GM12865 (cell line): ENCODE measurements around the gene APEX2.
"Not testable (repeated sequence)": the region's sequence is repeated elsewhere in the genome, so short reads cannot be mapped to it uniquely, and the experiment has no call there.

Experiments used
- DNase-seq: peaks from one replicate; pipeline ENCODE4 v3.0.0; 2010; ENCODE audit warnings: low read depth
- H3K4me3 ChIP-seq: 2 replicates; pipeline ENCODE4 v1.5.1; 2011; ENCODE audit warnings: mild to moderate bottlenecking, low read depth, low read length, control low read depth
- TF ChIP-seq, protein P1 (sequence below): IDR thresholded peaks from 2 replicates; pipeline ENCODE4 v1.5.1; 2011; ENCODE audit warnings: low read length, control low read depth, low read depth, inconsistent platforms; ENCODE audit not compliant: insufficient read depth; ENCODE audit errors: missing control alignments

APEX2 gene

DNA sequence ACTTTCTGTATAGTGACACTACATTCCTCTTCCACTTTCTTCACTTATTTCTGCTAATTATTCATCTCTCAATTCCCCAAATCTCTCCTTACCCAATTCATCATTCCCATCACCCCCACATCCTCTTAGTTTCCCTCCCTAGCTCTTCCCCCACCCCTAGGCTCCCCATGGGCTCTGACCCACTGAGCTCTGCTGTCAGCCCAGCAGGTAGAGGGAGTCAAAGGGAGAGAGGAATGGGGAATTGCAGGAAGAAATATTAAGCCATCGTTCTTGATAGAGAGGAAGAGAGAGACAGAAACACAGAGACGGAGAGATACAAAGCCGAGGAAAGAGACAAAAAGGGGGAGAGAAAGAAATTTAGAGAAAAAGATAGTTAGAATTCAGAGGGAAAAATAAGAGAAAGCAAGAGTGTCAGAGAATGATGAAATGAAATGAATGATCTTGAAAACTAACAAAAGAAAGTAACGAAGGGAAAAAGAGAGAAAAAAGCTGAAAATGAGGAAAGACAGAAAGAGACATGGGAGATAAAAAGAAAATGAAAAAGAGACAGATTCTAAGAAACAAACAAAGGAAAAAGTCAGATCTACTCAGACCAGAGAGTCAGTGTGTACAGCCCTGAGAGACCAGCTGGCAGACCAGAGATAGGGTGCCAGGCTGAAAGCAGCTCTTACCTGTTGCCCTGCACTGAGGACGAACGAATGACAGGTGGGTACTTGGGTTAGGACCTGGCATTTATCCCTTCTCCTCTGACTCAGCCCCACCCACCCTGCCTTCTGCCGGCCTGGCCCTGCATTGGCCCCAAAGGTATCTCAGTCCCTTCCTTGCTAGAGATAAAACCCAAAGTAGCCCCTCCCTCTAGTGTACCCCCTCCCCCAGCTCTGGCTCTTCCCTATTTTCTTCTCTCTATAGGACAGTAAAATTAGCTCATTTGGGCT, 30.4 kb downstream of the APEX2 start, which contains the start of gene ALAS2:
Gene ALAS2 (minus strand): TSS at position 707 of the 935 bp plus-strand sequence. CDS start 4,977 bp downstream, outside the sequence.
- TF ChIP-seq, protein P1, sequence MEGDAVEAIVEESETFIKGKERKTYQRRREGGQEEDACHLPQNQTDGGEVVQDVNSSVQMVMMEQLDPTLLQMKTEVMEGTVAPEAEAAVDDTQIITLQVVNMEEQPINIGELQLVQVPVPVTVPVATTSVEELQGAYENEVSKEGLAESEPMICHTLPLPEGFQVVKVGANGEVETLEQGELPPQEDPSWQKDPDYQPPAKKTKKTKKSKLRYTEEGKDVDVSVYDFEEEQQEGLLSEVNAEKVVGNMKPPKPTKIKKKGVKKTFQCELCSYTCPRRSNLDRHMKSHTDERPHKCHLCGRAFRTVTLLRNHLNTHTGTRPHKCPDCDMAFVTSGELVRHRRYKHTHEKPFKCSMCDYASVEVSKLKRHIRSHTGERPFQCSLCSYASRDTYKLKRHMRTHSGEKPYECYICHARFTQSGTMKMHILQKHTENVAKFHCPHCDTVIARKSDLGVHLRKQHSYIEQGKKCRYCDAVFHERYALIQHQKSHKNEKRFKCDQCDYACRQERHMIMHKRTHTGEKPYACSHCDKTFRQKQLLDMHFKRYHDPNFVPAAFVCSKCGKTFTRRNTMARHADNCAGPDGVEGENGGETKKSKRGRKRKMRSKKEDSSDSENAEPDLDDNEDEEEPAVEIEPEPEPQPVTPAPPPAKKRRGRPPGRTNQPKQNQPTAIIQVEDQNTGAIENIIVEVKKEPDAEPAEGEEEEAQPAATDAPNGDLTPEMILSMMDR: no peak
- no peak for DNase-seq
- no peak within 1 kb of the TSS for H3K4me3 ChIP-seq

GRCh38 chrX:55033429-55033828, 33.3 kb downstream of the APEX2 start:
- DNase-seq: no peak
- TF ChIP-seq, protein P1: no peak
- no peak overlapping the region for H3K4me3 ChIP-seq

GRCh38 chrX:55039471-55039870, 39.3 kb downstream of the APEX2 start:
- TF ChIP-seq, protein P1: no peak
- DNase-seq: no peak
- no peak overlapping the region for H3K4me3 ChIP-seq

GRCh38 chrX:55041514-55041913, 41.4 kb downstream of the APEX2 start:
- H3K4me3 ChIP-seq: no peak overlapping the region
- DNase-seq: no peak
- TF ChIP-seq, protein P1: no peak

DNA sequence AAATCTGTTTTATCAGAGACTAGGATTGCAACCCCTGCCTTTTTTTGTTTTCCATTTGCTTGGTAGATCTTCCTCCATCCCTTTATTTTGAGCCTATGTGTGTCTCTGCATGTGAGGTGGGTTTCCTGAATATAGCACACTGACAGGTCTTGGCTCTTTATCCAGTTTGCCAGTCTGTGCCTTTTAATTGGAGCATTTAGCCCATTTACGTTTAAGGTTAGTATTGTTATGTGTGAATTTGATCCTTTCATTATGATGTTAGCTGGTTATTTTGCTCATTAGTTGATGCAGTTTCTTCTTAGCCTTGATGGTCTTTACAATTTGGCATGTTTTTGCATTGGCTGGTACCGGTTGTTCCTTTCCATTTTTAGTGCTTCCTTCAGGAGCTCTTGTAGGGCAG, 50.4 kb downstream of the APEX2 start:
- not testable (repeated sequence) for H3K4me3 ChIP-seq, DNase-seq

- TF ChIP-seq, protein P1: no peak
- peak; percentile 9 for DNase-seq
- H3K4me3 ChIP-seq: no peak overlapping the region
These were observed 56.9 kb downstream of the APEX2 start for GRCh38 chrX:55056820-55057674.

DNA sequence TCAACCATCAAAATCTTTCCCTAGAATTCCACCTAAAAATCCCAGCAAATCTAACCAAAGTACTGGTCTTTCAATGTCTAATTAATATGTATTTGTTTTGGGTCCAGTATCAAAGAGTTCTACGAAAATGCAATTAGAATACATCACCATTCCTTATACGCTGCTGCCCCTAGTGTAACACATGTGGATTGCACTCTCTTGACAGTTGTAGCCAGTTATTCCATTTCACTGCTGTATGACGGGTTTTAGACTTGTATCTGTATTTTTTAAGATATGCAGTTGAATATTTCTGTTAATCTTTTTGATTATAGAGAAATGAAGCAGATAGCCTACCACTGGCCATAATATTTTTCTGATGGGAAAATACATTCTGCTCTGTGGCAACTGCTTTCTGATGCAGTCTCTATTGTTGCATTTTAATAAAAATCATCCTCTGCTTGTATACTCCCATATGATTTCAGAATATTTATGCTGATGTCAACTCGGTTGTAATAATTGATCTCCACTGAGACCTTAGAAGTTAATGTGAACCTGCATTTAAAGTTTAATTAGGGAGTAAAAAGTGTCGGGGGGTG, 57.6 kb downstream of the APEX2 start:
- peak; percentile 34 for DNase-seq
- TF ChIP-seq, protein P1: peak; percentile 63
- no peak overlapping the region for H3K4me3 ChIP-seq
